Measurements from ENCODE around the gene METTL9. TPM values are rescaled to one million over a fixed set of nuclear protein-coding genes. Genes with fewer than 3 reads are reported as not detected.

Gene METTL9
- total and polyA plus RNA-seq, 3 donors from 2014 or later = 42.4 to 77.5 (median 70.5) TPM

DNA sequence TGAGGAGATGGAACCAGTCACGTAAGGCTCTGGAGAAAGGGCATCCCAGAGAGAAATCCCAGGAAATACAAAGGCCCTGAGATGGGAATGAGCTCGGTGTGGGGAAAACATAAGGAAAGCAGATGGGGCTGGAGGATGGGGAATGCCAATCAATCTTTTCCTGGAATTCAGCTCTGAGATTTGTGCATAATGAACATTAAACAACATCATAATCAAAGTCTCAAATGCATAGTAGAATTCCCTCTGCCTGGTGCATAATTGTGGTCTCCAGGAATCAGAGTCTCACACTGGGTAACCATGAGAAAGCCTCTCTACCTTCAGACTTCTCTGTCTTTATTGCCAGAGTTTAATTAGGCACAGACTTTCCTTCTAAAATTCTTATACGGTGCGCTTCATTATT is 95.2 kb downstream of the METTL9 start:
- Histone ChIP-seq H3K9me3 (no peaks in the 10 kb centered on the region), H3K4me1 (no peaks in the 10 kb centered on the region), H3K36me3 (ENCODE audit: low read depth, missing control alignments) (no peaks in the 10 kb centered on the region), H3K27ac (no peak overlapping the region), H3K27me3 (no peaks in the 10 kb centered on the region), H3K4me3 (no peak overlapping the region)
- DNase-seq = no peak
- intact Hi-C loops (cut with DNase I; ENCODE audit: low total_unique reads) = no loop called here
- TF ChIP-seq CTCF (IDR thresholded peaks at IDR 0.05) (no peak), POLR2A (IDR thresholded peaks at IDR 0.05) (no peak)
- WGBS, 2 donors = 89 to 90% methylated on average over 4 of the region's 4 CpGs

DNA sequence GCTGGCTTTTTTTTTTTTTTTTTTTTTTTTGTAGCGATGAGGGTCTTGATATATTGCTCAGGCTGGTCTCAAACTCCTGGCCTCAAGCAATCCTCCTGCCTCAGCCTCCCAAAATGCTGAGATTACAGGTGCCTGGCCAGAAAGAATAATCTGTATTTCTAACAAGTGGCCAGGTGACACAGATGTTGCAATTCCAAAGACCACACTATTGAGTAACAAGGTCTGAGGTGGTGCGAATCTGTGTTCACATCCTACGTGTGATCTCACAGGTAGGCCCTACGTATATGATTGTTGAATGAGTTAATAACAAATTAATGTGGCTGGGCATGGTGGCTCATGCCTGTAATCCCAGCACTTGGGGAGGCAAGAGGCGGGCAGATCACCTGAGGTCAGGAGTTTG is 97.7 kb downstream of the METTL9 start:
- Histone ChIP-seq H3K36me3 (ENCODE audit: low read depth, missing control alignments) (no peaks in the 10 kb centered on the region), H3K4me3 (no peak overlapping the region), H3K27me3 (no peaks in the 10 kb centered on the region), H3K9me3 (no peaks in the 10 kb centered on the region), H3K27ac (no peak overlapping the region), H3K4me1 (no peaks in the 10 kb centered on the region)
- DNase-seq = no peak
- WGBS, 2 donors = 95 to 96% methylated on average over 5 of the region's 5 CpGs
- TF ChIP-seq CTCF (IDR thresholded peaks at IDR 0.05) = no peak
- TF ChIP-seq POLR2A (IDR thresholded peaks at IDR 0.05) = no peak
- intact Hi-C loops (cut with DNase I; ENCODE audit: low total_unique reads) = no loop called here

DNA sequence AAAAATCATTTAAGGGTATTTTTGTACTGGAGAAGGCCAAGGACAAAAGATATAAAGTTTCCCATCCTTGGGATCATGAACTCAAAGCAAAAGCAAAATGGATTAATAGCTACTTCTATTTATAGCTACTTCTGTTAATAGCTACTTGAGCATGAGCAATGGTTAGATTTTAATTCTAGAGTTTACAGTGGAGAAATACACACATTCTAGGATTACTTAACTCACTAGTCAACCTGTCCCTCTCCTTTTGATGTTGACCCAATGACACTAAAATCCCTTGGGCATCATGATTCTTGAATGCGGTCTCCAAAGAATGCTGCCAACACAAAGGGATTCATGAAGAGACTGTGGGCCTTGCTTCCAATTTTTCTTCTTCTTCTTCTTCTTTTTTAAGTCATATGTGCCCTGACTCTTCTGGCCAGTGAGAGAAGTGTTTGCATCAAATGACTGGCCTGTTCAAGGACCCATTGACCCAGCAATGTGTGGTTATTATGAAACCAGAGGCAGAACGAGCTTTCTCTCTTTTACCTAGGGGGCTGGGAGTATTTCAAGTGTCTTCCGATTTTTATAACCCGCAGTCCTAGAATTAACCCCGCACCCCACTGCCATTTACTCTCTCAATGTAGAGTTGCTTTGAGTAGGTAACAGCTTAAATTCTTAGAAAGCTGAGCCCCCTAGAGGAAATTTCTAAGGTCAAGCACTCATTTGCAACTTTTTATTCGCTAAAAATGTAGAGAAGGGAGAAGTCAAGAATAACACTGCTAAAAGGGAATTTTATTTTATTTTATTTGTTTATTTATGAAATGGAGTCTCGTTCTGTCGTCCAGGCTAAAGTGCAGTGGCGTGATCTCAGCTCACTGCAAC is 99.0 kb downstream of the METTL9 start:
- H3K36me3 ChIP-seq (ENCODE audit: low read depth, missing control alignments) = no peaks in the 10 kb centered on the region
- DNase-seq = no peak
- H3K27ac ChIP-seq = no peak overlapping the region
- WGBS, 2 donors = 79 to 80% methylated on average over 9 of the region's 9 CpGs
- H3K4me3 ChIP-seq = no peak overlapping the region
- H3K9me3 ChIP-seq = no peaks in the 10 kb centered on the region
- no peaks in the 10 kb centered on the region for H3K4me1 ChIP-seq
- TF ChIP-seq POLR2A (IDR thresholded peaks at IDR 0.05) = no peak
- no peak for TF ChIP-seq CTCF (IDR thresholded peaks at IDR 0.05)
- intact Hi-C loops (cut with DNase I; ENCODE audit: low total_unique reads) = no loop called here
- no peaks in the 10 kb centered on the region for H3K27me3 ChIP-seq

DNA sequence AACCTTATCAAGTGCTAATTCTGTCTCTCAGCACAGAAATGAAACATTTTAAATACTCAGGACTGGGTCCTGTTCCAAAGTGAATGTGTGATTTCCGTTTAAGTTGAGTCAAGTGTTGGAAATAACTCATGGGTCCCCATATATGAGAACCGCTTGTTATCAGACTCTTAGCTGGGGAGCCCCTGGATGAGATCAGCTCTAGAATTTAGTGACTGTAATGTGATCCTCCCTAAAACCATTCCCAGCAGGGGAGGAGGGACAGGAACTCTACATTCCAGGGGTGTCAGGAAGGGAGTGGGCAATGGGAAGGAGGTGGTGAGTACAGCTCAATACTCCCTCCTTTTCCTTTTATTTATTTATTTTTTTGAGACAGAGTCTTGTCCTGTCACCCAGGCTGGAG is 101.9 kb downstream of the METTL9 start:
- WGBS, 2 donors = 26 to 39% methylated on average over 2 of the region's 2 CpGs
- DNase-seq = no peak
- TF ChIP-seq POLR2A (IDR thresholded peaks at IDR 0.05) (no peak), CTCF (IDR thresholded peaks at IDR 0.05) (no peak)
- no peaks in the 10 kb centered on the region for H3K4me1 ChIP-seq
- H3K27ac ChIP-seq = no peak overlapping the region
- H3K27me3 ChIP-seq = no peaks in the 10 kb centered on the region
- no peaks in the 10 kb centered on the region for H3K9me3 ChIP-seq
- no peaks in the 10 kb centered on the region for H3K36me3 ChIP-seq (ENCODE audit: low read depth, missing control alignments)
- H3K4me3 ChIP-seq = no peak overlapping the region
- intact Hi-C loops (cut with DNase I; ENCODE audit: low total_unique reads) = no loop called here

DNA sequence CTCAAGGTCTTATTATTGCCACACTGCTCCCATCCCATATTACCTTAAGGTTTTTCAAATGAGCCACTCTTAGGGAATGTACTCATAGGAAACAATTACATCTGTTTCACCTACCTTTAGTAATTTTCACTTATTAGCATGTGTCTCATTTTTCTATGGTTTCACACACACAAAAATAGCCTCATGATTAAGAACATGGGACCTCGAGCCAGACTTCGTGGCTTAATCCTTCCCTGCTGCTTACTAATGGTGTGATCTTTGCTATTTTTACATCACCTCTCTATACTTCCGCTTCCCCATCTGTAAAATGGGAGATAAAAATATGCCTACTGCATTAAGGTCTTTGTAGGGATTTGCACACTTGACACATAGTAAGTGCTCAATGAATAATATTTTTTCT is 102.9 kb downstream of the METTL9 start:
- TF ChIP-seq POLR2A (IDR thresholded peaks at IDR 0.05) = no peak
- TF ChIP-seq CTCF (IDR thresholded peaks at IDR 0.05) = no peak
- 83 to 89% methylated on average over 3 of the region's 3 CpGs for WGBS, 2 donors
- Histone ChIP-seq H3K4me3 (no peak overlapping the region), H3K9me3 (no peaks in the 10 kb centered on the region), H3K36me3 (ENCODE audit: low read depth, missing control alignments) (no peaks in the 10 kb centered on the region), H3K4me1 (no peaks in the 10 kb centered on the region), H3K27ac (no peak overlapping the region), H3K27me3 (no peaks in the 10 kb centered on the region)
- intact Hi-C loops (cut with DNase I; ENCODE audit: low total_unique reads) = no loop called here
- DNase-seq = no peak
